HEK293T (cell line): Measurements from ENCODE around the gene ITPK1.

Source experiments
- CTCF ChIA-PET: fragments of 350-600 bp; formaldehyde crosslinking; extraction: SDS; loops from one replicate; lab custom pipeline; 2021; ENCODE audit warnings: antibody characterized with exemption, inconsistent platforms; lab: Yijun Ruan, JAX
- POLR2A ChIA-PET: fragments of 350-600 bp; formaldehyde crosslinking; extraction: SDS; loops from one replicate; lab custom pipeline; 2020; ENCODE audit warnings: antibody characterized with exemption, inconsistent platforms; lab: Yijun Ruan, JAX
- DNase-seq: peaks from one replicate; pipeline ENCODE4 v3.0.0; 2012; ENCODE audit warnings: mixed read lengths; ENCODE audit errors: extremely low spot score
- ARNT ChIP-seq: fragments of 450-650 bp; IDR thresholded peaks from 2 replicates; pipeline ENCODE4 v1.6.1; 2017; ENCODE audit warnings: mild to moderate bottlenecking
- BHLHE40 ChIP-seq: fragments of 450-650 bp; IDR thresholded peaks from 2 replicates; pipeline ENCODE4 v1.6.1; 2016; ENCODE audit warnings: mild to moderate bottlenecking, moderate library complexity, borderline replicate concordance
- CTBP1 ChIP-seq: fragments of 450-650 bp; IDR thresholded peaks from 2 replicates; pipeline ENCODE4 v1.6.1; 2016; ENCODE audit warnings: borderline replicate concordance
- ELF4 ChIP-seq: fragments of 450-650 bp; IDR thresholded peaks from 2 replicates; pipeline ENCODE4 v1.6.1; 2017; ENCODE audit warnings: antibody characterized with exemption
- FOXA1 ChIP-seq: fragments of 450-650 bp; IDR thresholded peaks from 2 replicates; pipeline ENCODE4 v1.6.1; 2016; ENCODE audit warnings: mild to moderate bottlenecking
- FOXK2 ChIP-seq: fragments of 450-650 bp; IDR thresholded peaks from 2 replicates; pipeline ENCODE4 v1.6.1; 2016; ENCODE audit warnings: mild to moderate bottlenecking
- FOXM1 ChIP-seq: fragments of 450-650 bp; IDR thresholded peaks from 2 replicates; pipeline ENCODE4 v1.6.1; 2017; ENCODE audit warnings: mild to moderate bottlenecking, borderline replicate concordance
- HDGF ChIP-seq: fragments of 450-650 bp; IDR thresholded peaks from 2 replicates; pipeline ENCODE4 v1.6.1; 2017; ENCODE audit warnings: antibody characterized with exemption, borderline replicate concordance
- L3MBTL2 ChIP-seq: fragments of 450-650 bp; conservative IDR thresholded peaks from 2 replicates; pipeline ENCODE4 v1.6.1; 2016; ENCODE audit warnings: mild to moderate bottlenecking
- LEF1 ChIP-seq: fragments of 450-650 bp; IDR thresholded peaks from 2 replicates; pipeline ENCODE4 v1.6.1; 2017; ENCODE audit warnings: mild to moderate bottlenecking, borderline replicate concordance
- NFRKB ChIP-seq: fragments of 450-650 bp; IDR thresholded peaks from 2 replicates; pipeline ENCODE4 v1.6.1; 2016; ENCODE audit warnings: mild to moderate bottlenecking, moderate library complexity
- PKNOX1 ChIP-seq: fragments of 450-650 bp; IDR thresholded peaks from 2 replicates; pipeline ENCODE4 v1.6.1; 2016
- SP1 ChIP-seq: fragments of 450-650 bp; IDR thresholded peaks from 2 replicates; pipeline ENCODE4 v1.6.1; 2017
- SUZ12 ChIP-seq: fragments of 450-650 bp; IDR thresholded peaks from 2 replicates; pipeline ENCODE4 v1.6.1; 2016; ENCODE audit warnings: mild to moderate bottlenecking
- TARDBP ChIP-seq: fragments of 450-650 bp; IDR thresholded peaks from 2 replicates; pipeline ENCODE4 v1.6.1; 2016
- ZNF384 ChIP-seq: fragments of 450-650 bp; IDR thresholded peaks from 2 replicates; pipeline ENCODE4 v1.6.1; 2016

ITPK1 gene

GRCh38 chr14:93041830-93042229, 73.9 kb downstream of the ITPK1 start:
- CTCF ChIA-PET, result interaction anchor here (1.0 kb wide), 1 partner anchor 72 kb away, joined by 3 read pairs; no protein-coding TSS in a partner anchor
- POLR2A ChIA-PET, result no interaction called here
- DNase-seq, result no peak
- TF ChIP-seq PKNOX1, result no peak
- TF ChIP-seq HDGF, result no peak
- no peak for TF ChIP-seq FOXK2
- TF ChIP-seq CTBP1, result no peak
- TF ChIP-seq NFRKB, result no peak
- no peak for TF ChIP-seq ARNT
- no peak for TF ChIP-seq SP1
- TF ChIP-seq LEF1, result no peak
- no peak for TF ChIP-seq TARDBP

- ChIA-PET POLR2A (no interaction called here), CTCF (no interaction called here)
- TF ChIP-seq CTBP1, result no peak
- no peak for TF ChIP-seq SP1
- TF ChIP-seq ARNT, result no peak
- TF ChIP-seq LEF1, result no peak
- no peak for TF ChIP-seq NFRKB
- TF ChIP-seq FOXK2, result no peak
- no peak for TF ChIP-seq ZNF384
- no peak for TF ChIP-seq FOXA1
- TF ChIP-seq TARDBP, result no peak
- no peak for TF ChIP-seq L3MBTL2
- TF ChIP-seq PKNOX1, result no peak
- DNase-seq, result no peak
These were observed 74.7 kb downstream of the ITPK1 start for GRCh38 chr14:93040982-93041381.

GRCh38 chr14:93040443-93040842, 75.3 kb downstream of the ITPK1 start:
- ChIA-PET POLR2A (no interaction called here), CTCF (no interaction called here)
- DNase-seq, result no peak
- TF ChIP-seq ZNF384, result no peak
- TF ChIP-seq SP1, result no peak
- TF ChIP-seq FOXA1, result no peak
- no peak for TF ChIP-seq SUZ12

GRCh38 chr14:93039649-93040315, 75.9 kb downstream of the ITPK1 start:
- no peak for TF ChIP-seq ARNT
- no peak for TF ChIP-seq ELF4
- TF ChIP-seq CTBP1, result no peak
- no peak for TF ChIP-seq LEF1
- no peak for TF ChIP-seq SUZ12
- no peak for TF ChIP-seq FOXA1
- TF ChIP-seq L3MBTL2, result no peak
- TF ChIP-seq FOXM1, result no peak
- POLR2A ChIA-PET, result no interaction called here
- CTCF ChIA-PET, result no interaction called here
- DNase-seq, result no peak

GRCh38 chr14:93037351-93037750, 78.4 kb downstream of the ITPK1 start:
- ChIA-PET CTCF (interaction anchor here (0.6 kb wide), 1 partner anchor 9 kb away, joined by 9 read pairs; no protein-coding TSS in a partner anchor), POLR2A (no interaction called here)

More at GRCh38 chr14:93037351-93037750, 78.4 kb downstream of the ITPK1 start:
- TF ChIP-seq CTBP1 (no peak), SUZ12 (no peak), FOXK2 (no peak), PKNOX1 (no peak), ZNF384 (no peak), L3MBTL2 (no peak), LEF1 (no peak), FOXA1 (no peak), BHLHE40 (no peak), NFRKB (no peak), ELF4 (no peak), SP1 (no peak), TARDBP (no peak), FOXM1 (no peak), ARNT (no peak), HDGF (no peak)
- no peak for DNase-seq
